Hepatocyte (in vitro differentiated cells): ENCODE results near the gene KCNJ2. TPM values are rescaled to one million over a fixed set of nuclear protein-coding genes. Genes with fewer than 3 reads are reported as not detected.

Source experiments
- DNase-seq: peaks from one replicate; pipeline ENCODE4 v3.0.0-alpha.2; 2016; ENCODE audit warnings: low spot score
- H2AFZ ChIP-seq: fragments of 200-600 bp; sonication (generic); 2 replicates; pipeline ENCODE4 v1.6.0; 2016; ENCODE audit warnings: antibody characterized with exemption, mild to moderate bottlenecking
- H3K27ac ChIP-seq: fragments of 200-600 bp; sonication (generic); 2 replicates; pipeline ENCODE4 v1.5.1; 2016; ENCODE audit warnings: mild to moderate bottlenecking
- H3K27me3 ChIP-seq: fragments of 200-600 bp; sonication (generic); 2 replicates; pipeline ENCODE4 v1.6.1; 2016
- H3K36me3 ChIP-seq: fragments of 200-600 bp; sonication (generic); replicated peaks from 2 replicates; pipeline ENCODE4 v1.5.1; 2016; ENCODE audit warnings: low read depth; ENCODE audit not compliant: insufficient read depth
- H3K4me1 ChIP-seq: fragments of 200-600 bp; sonication (generic); 2 replicates; pipeline ENCODE4 v1.5.1; 2016; ENCODE audit warnings: mild to moderate bottlenecking, moderate library complexity; ENCODE audit not compliant: insufficient read depth
- H3K4me2 ChIP-seq: fragments of 200-600 bp; sonication (generic); 2 replicates; pipeline ENCODE4 v1.6.0; 2016
- H3K4me3 ChIP-seq: fragments of 200-600 bp; sonication (generic); 2 replicates; pipeline ENCODE4 v1.5.1; 2016; ENCODE audit warnings: mild to moderate bottlenecking
- H3K79me2 ChIP-seq: fragments of 200-600 bp; sonication (generic); 2 replicates; pipeline ENCODE4 v1.6.0; 2017; ENCODE audit warnings: mild to moderate bottlenecking
- H3K9me2 ChIP-seq: fragments of 200-600 bp; sonication (generic); replicated peaks from 2 replicates; pipeline ENCODE4 v1.6.0; 2017; ENCODE audit warnings: mild to moderate bottlenecking; ENCODE audit not compliant: insufficient read depth
- H3K9me3 ChIP-seq: fragments of 200-600 bp; sonication (generic); 2 replicates; pipeline ENCODE4 v1.5.1; 2016; ENCODE audit warnings: low read depth, mild to moderate bottlenecking
- H4K20me1 ChIP-seq: fragments of 200-600 bp; sonication (generic); 2 replicates; pipeline ENCODE4 v1.6.0; 2016; ENCODE audit warnings: mild to moderate bottlenecking; ENCODE audit not compliant: insufficient read depth, poor library complexity, severe bottlenecking
- EZH2 ChIP-seq: fragments of 200-600 bp; sonication (generic); IDR thresholded peaks from 2 replicates; pipeline ENCODE4 v1.6.1; 2016; ENCODE audit warnings: antibody characterized with exemption, mild to moderate bottlenecking, borderline replicate concordance
- EZH2phosphoT487 ChIP-seq: fragments of 200-600 bp; sonication (generic); IDR thresholded peaks from one replicate; pipeline ENCODE4 v1.6.1; 2018; ENCODE audit warnings: antibody characterized with exemption, mild to moderate bottlenecking, low read depth, moderate library complexity; ENCODE audit not compliant: unreplicated experiment, severe bottlenecking
- WGBS: methylation state at CpG from one replicate; pipeline ENCODE4 v1.1.6; 2016; ENCODE audit warnings: low lambda C conversion rate; ENCODE audit errors: missing lambda C conversion rate; 5-methylcytosine and 5-hydroxymethylcytosine counted together
- polyA plus RNA-seq: library from polyadenylated mRNA; unstranded; fragments of >200 nt; fragmentation: Nextera tagmentation; extraction: Ambion mirVana; gene quantifications from 2 replicates; pipeline ENCODE4 v1.2.1, GENCODE V29; 2016
- total RNA-seq: library from RNA; depleted of rRNA; stranded (reverse); fragments of >200 nt; gene quantifications from 2 replicates; pipeline ENCODE4 v1.2.3, GENCODE V29; 2014
- TF ChIP-seq, protein P1 (sequence below): fragments of 200-600 bp; sonication (generic); IDR thresholded peaks from 2 replicates; pipeline ENCODE4 v1.5.1; 2016; ENCODE audit warnings: antibody characterized with exemption, mild to moderate bottlenecking; ENCODE audit not compliant: poor library complexity

Gene KCNJ2
- total and polyA plus RNA-seq, 2 experiments from 2014 or later: 1.0 to 3.0 TPM

DNA sequence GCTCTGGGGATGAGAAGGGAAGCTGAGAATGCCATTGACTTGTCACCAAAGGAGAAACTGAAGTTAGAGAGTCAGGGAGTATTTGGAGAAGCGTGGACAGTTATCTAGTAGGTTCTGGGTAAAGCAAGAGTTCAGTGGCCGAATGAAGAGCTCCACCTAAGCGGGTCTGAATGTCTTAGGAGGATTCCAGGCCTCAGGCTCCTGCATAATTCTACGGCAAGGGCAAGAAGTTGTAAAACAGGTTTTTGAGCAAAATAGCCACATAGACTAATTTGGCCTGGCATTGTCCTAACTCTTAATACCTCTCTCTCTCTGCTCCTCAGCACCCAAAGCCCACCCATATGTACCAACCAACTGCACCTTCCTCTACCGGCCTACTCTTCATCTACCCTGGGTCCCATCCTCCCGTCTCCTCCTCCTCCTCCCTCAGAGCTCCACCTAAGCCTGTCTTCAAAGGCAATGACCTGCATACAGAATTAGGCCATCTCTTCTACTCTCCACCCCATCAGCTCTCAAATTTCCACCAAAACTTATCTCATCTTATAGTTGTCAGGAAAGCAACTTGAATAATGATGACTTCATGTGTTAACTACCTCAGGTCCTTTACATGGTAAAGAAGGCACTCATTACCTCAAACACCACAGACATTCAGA lies 42.0 kb upstream of the KCNJ2 start:
- TF ChIP-seq, protein P1, sequence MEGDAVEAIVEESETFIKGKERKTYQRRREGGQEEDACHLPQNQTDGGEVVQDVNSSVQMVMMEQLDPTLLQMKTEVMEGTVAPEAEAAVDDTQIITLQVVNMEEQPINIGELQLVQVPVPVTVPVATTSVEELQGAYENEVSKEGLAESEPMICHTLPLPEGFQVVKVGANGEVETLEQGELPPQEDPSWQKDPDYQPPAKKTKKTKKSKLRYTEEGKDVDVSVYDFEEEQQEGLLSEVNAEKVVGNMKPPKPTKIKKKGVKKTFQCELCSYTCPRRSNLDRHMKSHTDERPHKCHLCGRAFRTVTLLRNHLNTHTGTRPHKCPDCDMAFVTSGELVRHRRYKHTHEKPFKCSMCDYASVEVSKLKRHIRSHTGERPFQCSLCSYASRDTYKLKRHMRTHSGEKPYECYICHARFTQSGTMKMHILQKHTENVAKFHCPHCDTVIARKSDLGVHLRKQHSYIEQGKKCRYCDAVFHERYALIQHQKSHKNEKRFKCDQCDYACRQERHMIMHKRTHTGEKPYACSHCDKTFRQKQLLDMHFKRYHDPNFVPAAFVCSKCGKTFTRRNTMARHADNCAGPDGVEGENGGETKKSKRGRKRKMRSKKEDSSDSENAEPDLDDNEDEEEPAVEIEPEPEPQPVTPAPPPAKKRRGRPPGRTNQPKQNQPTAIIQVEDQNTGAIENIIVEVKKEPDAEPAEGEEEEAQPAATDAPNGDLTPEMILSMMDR: no peak
- no peak for TF ChIP-seq EZH2
- no peak for TF ChIP-seq EZH2phosphoT487
- Histone ChIP-seq H3K4me1 (no peaks in the 10 kb centered on the region), H2AFZ (no peak overlapping the region), H3K27me3 (no peaks in the 10 kb centered on the region), H3K4me2 (no peak overlapping the region), H3K79me2 (no peaks in the 10 kb centered on the region), H3K9me2 (no peaks in the 10 kb centered on the region), H4K20me1 (no peaks in the 10 kb centered on the region), H3K36me3 (no peaks in the 10 kb centered on the region), H3K9me3 (no peaks in the 10 kb centered on the region), H3K27ac (no peak overlapping the region), H3K4me3 (no peak overlapping the region)
- no peak for DNase-seq
- WGBS: 83% methylated on average over 6 of the region's 6 CpGs

DNA sequence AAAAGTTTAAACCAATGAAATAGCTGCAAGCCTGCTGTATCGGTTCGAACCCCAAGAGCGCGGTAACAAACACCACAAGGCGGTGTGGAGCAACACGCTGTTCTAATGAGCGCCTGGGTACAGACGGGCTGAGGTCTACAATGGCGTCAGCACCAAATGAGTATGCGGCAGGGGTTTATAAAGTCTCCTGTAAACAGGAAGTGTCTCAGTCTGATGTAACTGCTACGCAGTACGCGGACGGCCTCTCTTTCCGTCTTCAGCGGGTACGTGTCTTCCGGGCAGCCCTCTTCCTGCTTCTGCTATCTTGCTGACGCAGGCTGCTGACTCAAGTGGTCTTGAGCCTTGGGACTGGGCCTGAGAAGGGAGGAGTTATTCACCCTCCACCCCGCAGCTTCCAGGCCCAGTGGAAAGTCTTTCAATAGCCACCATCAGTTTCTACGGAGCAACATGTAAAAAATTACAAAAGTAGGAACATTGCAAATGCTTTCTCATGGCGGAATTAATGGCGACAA lies 40.5 kb upstream of the KCNJ2 start:
- H4K20me1 ChIP-seq: no peaks in the 10 kb centered on the region
- DNase-seq: no peak
- H3K79me2 ChIP-seq: no peaks in the 10 kb centered on the region
- TF ChIP-seq EZH2 (no peak), EZH2phosphoT487 (no peak)
- TF ChIP-seq, protein P1: no peak
- no peak overlapping the region for H3K4me2 ChIP-seq
- no peaks in the 10 kb centered on the region for H3K4me1 ChIP-seq
- no peak overlapping the region for H2AFZ ChIP-seq
- no peaks in the 10 kb centered on the region for H3K36me3 ChIP-seq
- no peak overlapping the region for H3K27ac ChIP-seq
- WGBS: 97% methylated on average over 23 of the region's 23 CpGs
- no peak overlapping the region for H3K4me3 ChIP-seq
- H3K9me3 ChIP-seq: no peaks in the 10 kb centered on the region
- H3K9me2 ChIP-seq: no peaks in the 10 kb centered on the region
- no peaks in the 10 kb centered on the region for H3K27me3 ChIP-seq

DNA sequence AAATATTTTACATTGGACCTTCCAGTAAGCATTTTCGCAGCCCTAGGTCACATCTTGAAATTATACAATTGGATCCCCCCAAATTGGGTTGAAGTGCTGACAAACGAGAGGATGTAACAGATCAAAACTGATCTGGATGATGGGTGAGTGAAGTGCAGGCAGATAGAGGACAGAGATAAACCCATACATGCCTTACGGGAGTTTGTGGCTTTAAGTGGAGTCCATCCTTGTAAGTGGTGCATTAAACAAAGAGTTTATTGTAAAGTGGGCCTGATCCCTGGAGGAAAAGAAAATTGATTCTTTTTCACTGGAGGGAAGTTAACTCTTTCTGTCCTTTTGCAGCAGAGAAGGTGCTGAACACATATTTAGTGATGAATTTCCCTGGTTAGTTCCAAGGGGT lies 39.0 kb upstream of the KCNJ2 start:
- no peaks in the 10 kb centered on the region for H3K27me3 ChIP-seq
- no peaks in the 10 kb centered on the region for H3K79me2 ChIP-seq
- no peaks in the 10 kb centered on the region for H3K9me2 ChIP-seq
- no peak for DNase-seq
- TF ChIP-seq, protein P1: no peak
- TF ChIP-seq EZH2phosphoT487 (no peak), EZH2 (no peak)
- H3K9me3 ChIP-seq: no peaks in the 10 kb centered on the region
- no peak overlapping the region for H3K4me2 ChIP-seq
- H3K27ac ChIP-seq: no peak overlapping the region
- H3K4me1 ChIP-seq: no peaks in the 10 kb centered on the region
- no peaks in the 10 kb centered on the region for H4K20me1 ChIP-seq
- no peak overlapping the region for H3K4me3 ChIP-seq
- H2AFZ ChIP-seq: no peak overlapping the region
- H3K36me3 ChIP-seq: no peaks in the 10 kb centered on the region
- 46% methylated on average over 3 of the region's 3 CpGs for WGBS
